22Rv1 (cell line): ENCODE data around the gene VSTM2B.

Source experiments
- CTCF ChIP-seq: fragments of 450-650 bp; IDR thresholded peaks from 2 replicates; pipeline ENCODE4 v1.5.1; 2017; ENCODE audit warnings: mild to moderate bottlenecking
- ZFX ChIP-seq: fragments of 450-650 bp; IDR thresholded peaks from 2 replicates; pipeline ENCODE4 v1.6.1; 2017; ENCODE audit warnings: antibody characterized with exemption, borderline replicate concordance

DNA sequence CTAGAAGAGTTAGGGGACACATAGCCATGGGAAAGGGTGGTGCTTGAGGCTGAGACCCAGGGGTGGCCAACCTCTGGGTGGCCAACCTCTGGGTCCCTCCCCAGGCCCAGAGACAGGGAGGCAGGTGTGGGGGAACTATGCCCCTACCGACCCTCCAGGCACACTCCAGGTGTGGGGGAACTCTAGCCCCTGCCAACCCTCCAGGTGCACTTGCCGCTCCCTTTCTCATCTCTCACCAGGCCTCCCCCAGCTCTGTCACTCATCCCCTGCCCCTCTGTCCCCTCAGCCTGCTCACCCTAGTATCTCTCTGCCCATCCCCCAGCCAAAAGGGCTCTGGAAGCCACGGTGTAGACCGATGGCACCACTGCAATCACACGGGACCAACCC, 10.6 kb upstream of the VSTM2B start:
- TF ChIP-seq CTCF (no peak), ZFX (no peak)
